Measurements from ENCODE around the gene SAA1.

GRCh38 chr11:18230859-18231258 lies 35.2 kb upstream of the SAA1 start:
- TF ChIP-seq CTCF (IDR thresholded peaks at IDR 0.05) (no peak), ZFX (IDR thresholded peaks at IDR 0.05; ENCODE audit: borderline replicate concordance) (no peak)
